Subcutaneous abdominal adipose tissue (tissue), 5 donors: ENCODE measurements around the gene PRICKLE2.
A peak's percentile ranks its signal among the peaks of the same experiment; 100 is the strongest.

Source experiments
- H3K27ac ChIP-seq: one replicate; pipeline ENCODE4 v1.7.0; 2013; ENCODE audit warnings: low read depth, mild to moderate bottlenecking, inconsistent platforms, low read length, moderate library complexity
- H3K27me3 ChIP-seq, 5 donors: one replicate each; pipeline ENCODE4 v1.7.0; 2013; ENCODE audit warnings: low read length in 5 of 5, inconsistent platforms in 1 of 5; ENCODE audit not compliant: control insufficient read depth in 5 of 5, insufficient read depth in 4 of 5
- H3K36me3 ChIP-seq, 5 donors: one replicate each; pipeline ENCODE4 v1.7.0; 2013; ENCODE audit warnings: low read length in 5 of 5; ENCODE audit not compliant: control insufficient read depth in 5 of 5, insufficient read depth in 5 of 5
- H3K4me1 ChIP-seq, 5 donors: one replicate each; pipeline ENCODE4 v1.7.0; 2013; ENCODE audit warnings: low read length in 5 of 5, mild to moderate bottlenecking in 3 of 5, moderate library complexity in 1 of 5; ENCODE audit not compliant: control insufficient read depth in 5 of 5, insufficient read depth in 5 of 5
- H3K4me3 ChIP-seq, 5 donors: one replicate each; pipeline ENCODE4 v1.7.0; 2013; ENCODE audit warnings: low read length in 5 of 5, low read depth in 1 of 5
- H3K9ac ChIP-seq, 5 donors: one replicate each; pipeline ENCODE4 v1.7.0; 2013; ENCODE audit warnings: low read length in 5 of 5, mild to moderate bottlenecking in 4 of 5, moderate library complexity in 3 of 5
- H3K9me3 ChIP-seq, 5 donors: one replicate each; pipeline ENCODE4 v1.7.0; 2013; ENCODE audit warnings: low read length in 5 of 5; ENCODE audit not compliant: control insufficient read depth in 5 of 5
- donor health status: healthy.
- donor health status: healthy.
- donor health status: healthy.
- donor health status: healthy.
- donor health status: healthy.

PRICKLE2 gene

DNA sequence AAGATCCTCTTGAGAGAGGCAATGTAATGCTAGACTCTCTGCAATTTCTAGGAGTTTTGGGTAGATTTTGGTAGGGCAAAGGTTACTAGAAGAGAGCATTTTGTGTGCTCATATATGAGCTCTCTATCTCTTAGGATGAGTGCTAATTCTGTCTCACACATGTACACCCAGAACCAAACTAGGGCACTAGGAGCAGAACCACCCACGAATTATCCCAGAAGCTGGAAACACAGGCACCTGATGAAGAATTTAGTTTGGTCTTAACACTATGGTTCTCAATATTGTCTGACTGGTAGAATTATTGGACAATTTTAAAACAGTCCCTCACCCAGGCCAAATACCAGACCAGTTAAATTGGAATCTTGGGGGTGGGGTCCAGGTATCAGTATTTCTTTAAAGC is 94.8 kb downstream of the PRICKLE2 start:
- Histone ChIP-seq H3K27me3 (no peaks in the 10 kb centered on the region), H3K9ac (no peak overlapping the region), H3K27ac (no peak overlapping the region)

DNA sequence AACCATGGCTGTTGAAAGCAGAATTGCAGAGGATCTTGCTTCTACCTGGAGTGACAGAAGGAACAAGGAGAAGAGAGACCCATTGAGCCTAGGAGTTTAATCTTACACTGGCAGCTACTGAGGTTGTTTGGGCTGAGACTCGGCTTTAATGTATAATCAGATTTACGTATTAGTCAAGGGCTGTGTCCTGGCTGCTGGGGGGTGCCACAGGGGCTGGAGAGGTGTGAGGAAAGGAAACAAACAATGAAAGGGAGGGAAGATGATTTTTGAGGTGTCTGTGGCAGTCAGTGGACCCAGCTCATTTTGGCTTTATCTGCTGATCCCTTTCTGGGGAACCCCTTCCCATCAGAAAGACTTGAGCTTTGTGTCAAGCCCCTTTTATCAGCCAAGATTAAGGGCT is 95.7 kb downstream of the PRICKLE2 start:
- Histone ChIP-seq H3K36me3 (peaks cover 13 to 39% (median 29%) of the 10 kb centered on the region in 5 donors), H3K27ac (no peak overlapping the region), H3K9me3 (no peaks in the 10 kb centered on the region), H3K4me3 (no peak overlapping the region), H3K4me1 (peaks cover 0 to 9% (median 0%) of the 10 kb centered on the region in 5 donors), H3K27me3 (no peaks in the 10 kb centered on the region), H3K9ac (no peak overlapping the region)

More for the DNA sequence above, 94.8 kb downstream of the PRICKLE2 start:
- H3K4me3 ChIP-seq, result no peak overlapping the region
- peaks cover 0 to 9% (median 0%) of the 10 kb centered on the region in 5 donors for H3K4me1 ChIP-seq
- H3K36me3 ChIP-seq, result peaks cover 8 to 44% (median 32%) of the 10 kb centered on the region in 5 donors
- no peaks in the 10 kb centered on the region for H3K9me3 ChIP-seq

DNA sequence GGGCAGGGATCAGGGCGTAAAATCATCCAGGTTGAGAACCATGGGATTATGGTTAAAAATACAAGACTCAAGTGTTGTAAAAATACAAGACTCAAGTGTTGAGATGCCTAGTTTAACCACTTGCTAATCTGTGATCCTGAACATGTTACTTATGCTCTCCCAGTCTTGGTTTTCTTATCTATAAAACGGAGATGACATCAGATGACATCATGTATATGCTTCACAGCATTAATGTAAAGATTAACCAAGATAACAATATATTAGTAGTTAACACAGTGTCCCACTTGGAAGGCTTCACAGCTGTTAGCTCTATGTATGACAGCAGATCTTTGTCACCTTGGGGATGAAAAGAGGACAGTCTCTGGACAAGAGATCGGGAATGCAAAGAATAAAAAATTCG is 96.2 kb downstream of the PRICKLE2 start:
- no peaks in the 10 kb centered on the region for H3K9me3 ChIP-seq
- H3K36me3 ChIP-seq, result peaks cover 18 to 39% (median 28%) of the 10 kb centered on the region in 5 donors
- no peak overlapping the region for H3K4me3 ChIP-seq
- no peak overlapping the region for H3K27ac ChIP-seq
- H3K9ac ChIP-seq, result no peak overlapping the region
- H3K27me3 ChIP-seq, result no peaks in the 10 kb centered on the region
- peaks cover 0 to 9% (median 0%) of the 10 kb centered on the region in 5 donors for H3K4me1 ChIP-seq

DNA sequence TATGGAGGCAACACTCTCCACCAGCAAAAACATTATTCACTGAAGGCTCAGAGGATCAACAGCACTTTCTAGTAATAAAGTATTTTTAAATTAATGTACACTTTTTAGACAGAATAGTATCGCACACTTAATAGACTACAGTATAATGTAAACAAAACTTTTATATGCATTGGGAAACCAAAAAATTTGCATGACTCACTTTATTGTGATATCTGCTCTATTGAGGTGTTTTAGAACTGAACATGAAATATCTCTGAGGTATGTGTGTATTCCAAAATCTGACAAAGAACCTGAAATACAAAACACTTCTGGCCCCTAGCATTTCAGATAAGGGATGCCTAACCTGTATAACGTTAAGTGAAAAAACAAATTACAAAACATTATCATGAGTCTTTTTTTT is 99.7 kb downstream of the PRICKLE2 start:
- Histone ChIP-seq H3K36me3 (peaks cover 20 to 31% (median 28%) of the 10 kb centered on the region in 5 donors), H3K4me1 (peaks cover 0 to 17% (median 4%) of the 10 kb centered on the region in 5 donors), H3K27ac (no peak overlapping the region), H3K9ac (no peak overlapping the region), H3K9me3 (no peaks in the 10 kb centered on the region), H3K27me3 (no peaks in the 10 kb centered on the region), H3K4me3 (no peak overlapping the region)

DNA sequence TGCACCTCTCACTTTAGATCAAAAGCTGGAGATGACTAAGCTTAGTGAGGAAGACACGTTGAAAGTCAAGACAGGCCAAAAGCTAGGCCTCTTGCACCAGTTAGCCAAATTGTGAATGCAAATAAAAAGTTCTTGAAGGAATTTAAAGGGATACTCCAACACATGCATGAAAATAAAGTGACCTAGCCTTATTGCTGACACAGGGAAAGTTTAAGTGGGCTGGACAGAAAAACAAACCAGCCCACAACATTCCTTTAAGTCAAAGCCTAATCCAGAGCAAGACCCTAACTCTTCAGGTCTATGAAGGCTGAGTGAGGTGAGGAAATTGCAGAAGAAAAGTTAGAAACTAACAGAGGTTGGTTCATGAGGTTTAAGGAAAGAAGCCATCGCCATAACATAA is 101.3 kb downstream of the PRICKLE2 start:
- Histone ChIP-seq H3K36me3 (peaks cover 17 to 41% (median 30%) of the 10 kb centered on the region in 5 donors), H3K27me3 (no peaks in the 10 kb centered on the region)

DNA sequence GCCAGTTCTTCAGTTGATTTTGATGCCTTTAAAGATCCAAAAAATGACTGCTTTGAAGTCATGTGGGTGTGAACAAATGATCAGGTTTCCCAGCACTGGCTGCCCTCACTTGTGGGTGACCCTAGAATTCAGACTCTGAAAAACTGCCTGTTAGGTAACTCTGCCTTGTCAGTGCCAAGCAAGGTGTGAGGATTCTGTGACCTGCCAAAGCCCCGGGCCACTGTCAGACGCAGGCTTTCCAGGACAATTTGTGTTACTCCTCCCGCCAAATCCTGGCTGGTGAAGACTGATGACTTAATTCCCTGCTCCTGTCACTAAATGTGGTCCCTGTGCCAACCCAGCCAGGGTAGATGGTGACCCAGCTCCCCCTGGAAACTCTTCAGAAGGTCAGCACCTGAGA is 102.8 kb downstream of the PRICKLE2 start:
- Histone ChIP-seq H3K4me1 (peaks cover 0 to 17% (median 0%) of the 10 kb centered on the region in 5 donors), H3K27me3 (no peaks in the 10 kb centered on the region), H3K27ac (no peak overlapping the region), H3K4me3 (no peak overlapping the region), H3K9me3 (no peaks in the 10 kb centered on the region), H3K9ac (no peak overlapping the region), H3K36me3 (peaks cover 11 to 35% (median 25%) of the 10 kb centered on the region in 5 donors)

More for the DNA sequence above, 101.3 kb downstream of the PRICKLE2 start:
- Histone ChIP-seq H3K9ac (no peak overlapping the region), H3K4me1 (peaks cover 0 to 17% (median 0%) of the 10 kb centered on the region in 5 donors), H3K27ac (no peak overlapping the region), H3K4me3 (no peak overlapping the region), H3K9me3 (no peaks in the 10 kb centered on the region)

DNA sequence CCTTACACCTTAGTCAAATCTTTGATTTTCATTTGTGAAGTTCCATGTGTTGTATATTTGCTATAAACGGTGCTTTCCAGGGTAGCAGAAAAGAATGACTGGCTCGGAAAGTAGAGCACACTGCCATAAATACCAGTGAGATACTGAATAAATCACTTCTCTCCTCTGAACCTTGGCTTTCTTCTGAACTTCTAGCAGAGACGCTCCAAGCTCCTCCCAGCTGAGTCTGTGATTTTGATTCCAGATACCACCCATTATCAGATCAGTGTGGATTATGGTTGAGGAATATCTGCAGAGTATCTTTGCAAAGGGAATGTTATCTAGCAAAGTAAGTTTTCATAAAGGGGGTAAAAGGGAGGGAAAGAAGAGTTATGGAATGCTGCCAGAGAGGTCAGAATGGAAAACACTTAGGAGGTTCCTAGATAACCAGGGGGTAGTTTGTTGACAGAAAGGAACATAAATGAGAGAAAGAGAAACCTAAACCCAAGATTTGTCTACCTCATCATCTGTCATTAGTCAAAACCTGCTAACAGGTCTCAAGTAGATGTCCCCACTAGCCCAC is 103.4 kb downstream of the PRICKLE2 start:
- peaks cover 0 to 17% (median 0%) of the 10 kb centered on the region in 5 donors for H3K4me1 ChIP-seq
- peak overlapping the region; percentile 38 for H3K27ac ChIP-seq
- H3K36me3 ChIP-seq, result peaks cover 7 to 30% (median 21%) of the 10 kb centered on the region in 5 donors
- no peaks in the 10 kb centered on the region for H3K9me3 ChIP-seq
- H3K27me3 ChIP-seq, result no peaks in the 10 kb centered on the region
- no peak overlapping the region for H3K4me3 ChIP-seq
- H3K9ac ChIP-seq, result no peak overlapping the region

DNA sequence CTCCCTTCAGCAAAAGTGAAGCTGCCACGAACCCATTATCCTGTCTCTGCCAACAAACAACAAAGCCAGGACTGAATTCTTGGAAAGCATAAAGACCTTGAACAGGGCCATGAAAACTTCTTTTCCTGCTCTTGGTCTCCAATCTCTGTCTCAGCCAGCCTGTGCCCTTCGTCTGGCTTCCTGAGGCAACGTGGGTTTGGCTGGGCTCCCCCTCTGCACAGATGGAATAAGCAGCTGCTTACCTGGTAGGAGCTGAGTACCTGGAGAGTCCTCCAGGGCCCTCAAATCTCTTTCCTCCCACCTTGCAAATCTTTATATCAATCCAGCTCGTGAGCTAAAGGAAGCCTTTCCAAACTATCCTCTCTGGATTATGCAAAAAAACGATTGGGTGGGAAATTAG is 104.4 kb downstream of the PRICKLE2 start:
- Histone ChIP-seq H3K9me3 (no peaks in the 10 kb centered on the region), H3K9ac (no peak overlapping the region), H3K36me3 (peaks cover 5 to 30% (median 21%) of the 10 kb centered on the region in 5 donors), H3K27ac (peak overlapping the region; percentile 38), H3K27me3 (no peaks in the 10 kb centered on the region), H3K4me1 (peaks cover 0 to 17% (median 0%) of the 10 kb centered on the region in 5 donors), H3K4me3 (no peak overlapping the region)

DNA sequence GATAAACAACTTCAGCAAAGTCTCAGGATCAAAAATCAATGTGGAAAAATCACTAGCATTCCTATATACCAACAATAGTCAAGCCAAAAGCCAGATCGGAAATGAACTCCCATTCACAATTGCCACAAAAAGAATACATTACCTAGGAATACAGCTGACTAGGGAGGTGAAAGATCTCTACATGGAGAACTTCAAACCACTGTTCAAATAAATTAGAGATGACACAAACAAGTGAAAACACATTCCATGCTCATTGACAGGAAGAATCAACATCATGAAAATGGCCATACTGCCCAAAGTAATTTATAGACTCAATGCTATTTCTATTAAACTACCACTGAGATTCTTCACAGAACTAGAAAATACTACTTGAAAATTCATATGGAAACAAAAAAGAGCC is 107.8 kb downstream of the PRICKLE2 start:
- Histone ChIP-seq H3K9ac (no peak overlapping the region), H3K36me3 (peaks cover 8 to 24% (median 12%) of the 10 kb centered on the region in 5 donors), H3K27me3 (no peaks in the 10 kb centered on the region), H3K27ac (no peak overlapping the region), H3K4me1 (peaks cover 0 to 13% (median 3%) of the 10 kb centered on the region in 5 donors), H3K9me3 (peaks cover 0 to 7% (median 0%) of the 10 kb centered on the region in 5 donors), H3K4me3 (no peak overlapping the region)

DNA sequence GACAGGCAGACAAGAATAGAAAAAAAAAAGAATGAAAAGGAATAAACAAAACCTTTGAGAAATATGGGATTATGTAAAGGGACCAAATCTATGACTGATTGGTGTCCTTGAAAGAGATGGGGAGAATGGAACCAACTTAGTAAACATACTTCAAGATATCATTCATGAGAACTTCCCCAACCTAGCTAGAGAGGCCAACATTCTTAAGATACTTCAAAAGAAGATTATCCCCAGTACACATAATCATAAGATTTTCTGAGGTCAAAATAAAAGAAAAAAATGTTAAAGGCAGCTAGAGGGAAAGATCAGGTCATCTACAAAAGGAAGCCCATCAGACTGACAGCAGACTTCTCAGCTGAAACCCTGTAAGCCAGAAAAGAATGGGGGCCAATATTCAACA is 110.6 kb downstream of the PRICKLE2 start:
- no peak overlapping the region for H3K9ac ChIP-seq
- H3K9me3 ChIP-seq, result peaks cover 0 to 7% (median 0%) of the 10 kb centered on the region in 5 donors
- H3K4me1 ChIP-seq, result peaks cover 0 to 4% (median 0%) of the 10 kb centered on the region in 5 donors
- peaks cover 7 to 22% (median 13%) of the 10 kb centered on the region in 5 donors for H3K36me3 ChIP-seq
- H3K27ac ChIP-seq, result no peak overlapping the region
- H3K27me3 ChIP-seq, result no peaks in the 10 kb centered on the region
- no peak overlapping the region for H3K4me3 ChIP-seq
